ENCODE measurements around the gene SOSTDC1.

DNA sequence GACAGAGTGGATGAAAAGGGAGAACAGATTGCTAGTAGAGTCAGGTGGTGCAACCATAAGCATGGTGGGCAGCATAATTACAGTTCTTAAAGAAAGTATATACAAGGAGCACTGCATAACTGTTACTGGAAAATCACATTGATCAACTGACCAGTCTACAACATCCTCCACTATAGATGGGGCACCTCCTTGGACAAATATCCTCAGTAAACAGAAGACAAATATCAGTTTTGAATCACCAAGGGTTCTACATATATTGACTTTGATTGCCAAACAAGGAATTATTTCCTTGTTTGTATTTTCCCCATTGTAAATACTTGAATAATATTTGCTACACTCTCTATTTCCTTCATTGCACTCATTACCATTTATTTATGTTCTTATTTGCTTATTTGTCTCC lies 26.6 kb downstream of the SOSTDC1 start:
- TF ChIP-seq EZH2 (IDR thresholded peaks at IDR 0.05; ENCODE audit: borderline replicate concordance, low read depth, low read length, poor library complexity, severe bottlenecking), result no peak
- TF ChIP-seq, protein P1, sequence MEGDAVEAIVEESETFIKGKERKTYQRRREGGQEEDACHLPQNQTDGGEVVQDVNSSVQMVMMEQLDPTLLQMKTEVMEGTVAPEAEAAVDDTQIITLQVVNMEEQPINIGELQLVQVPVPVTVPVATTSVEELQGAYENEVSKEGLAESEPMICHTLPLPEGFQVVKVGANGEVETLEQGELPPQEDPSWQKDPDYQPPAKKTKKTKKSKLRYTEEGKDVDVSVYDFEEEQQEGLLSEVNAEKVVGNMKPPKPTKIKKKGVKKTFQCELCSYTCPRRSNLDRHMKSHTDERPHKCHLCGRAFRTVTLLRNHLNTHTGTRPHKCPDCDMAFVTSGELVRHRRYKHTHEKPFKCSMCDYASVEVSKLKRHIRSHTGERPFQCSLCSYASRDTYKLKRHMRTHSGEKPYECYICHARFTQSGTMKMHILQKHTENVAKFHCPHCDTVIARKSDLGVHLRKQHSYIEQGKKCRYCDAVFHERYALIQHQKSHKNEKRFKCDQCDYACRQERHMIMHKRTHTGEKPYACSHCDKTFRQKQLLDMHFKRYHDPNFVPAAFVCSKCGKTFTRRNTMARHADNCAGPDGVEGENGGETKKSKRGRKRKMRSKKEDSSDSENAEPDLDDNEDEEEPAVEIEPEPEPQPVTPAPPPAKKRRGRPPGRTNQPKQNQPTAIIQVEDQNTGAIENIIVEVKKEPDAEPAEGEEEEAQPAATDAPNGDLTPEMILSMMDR (conservative IDR thresholded peaks at IDR 0.05; ENCODE audit: low read depth, low read length), result no peak
